ENCODE results near the gene ARPIN.

- TF ChIP-seq CTCF (IDR thresholded peaks at IDR 0.05 in 2 of 3, conservative IDR thresholded peaks at IDR 0.05 in 1 of 3; ENCODE audit: control insufficient read depth in 2 of 3, extremely low read depth in 1 of 3, insufficient read depth in 1 of 3, low read depth in 3 of 3, low read length in 3 of 3) (no peak), FOS (IDR thresholded peaks at IDR 0.05; ENCODE audit: borderline replicate concordance, extremely low read depth, insufficient read length) (no peak), NFYB (IDR thresholded peaks at IDR 0.05; ENCODE audit: insufficient read depth, low read depth, low read length) (no peak)
Measured at GRCh38 chr15:89904519-89904918, 8.2 kb downstream of the ARPIN start.
